Measurements from ENCODE around the gene GLYATL1B.
"Not testable (repeated sequence)": the region's sequence is repeated elsewhere in the genome, so short reads cannot be mapped to it uniquely, and the experiment has no call there.

GLYATL1B gene

GRCh38 chr11:59095972-59096575, 10.0 kb downstream of the GLYATL1B start:
- DNase-seq (ENCODE audit: low read depth in 2 of 2) = not testable (repeated sequence)

GRCh38 chr11:59097113-59097708, 11.1 kb downstream of the GLYATL1B start:
- DNase-seq (ENCODE audit: low read depth in 2 of 2) = peak; percentile 50 to 63

- not testable (repeated sequence) for DNase-seq (ENCODE audit: low read depth in 2 of 2)
Measured at GRCh38 chr11:59097938-59098337, 11.8 kb downstream of the GLYATL1B start.

GRCh38 chr11:59102259-59102765, 16.2 kb downstream of the GLYATL1B start:
- DNase-seq (ENCODE audit: low read depth in 2 of 2) = peak; percentile 55 to 65

DNA sequence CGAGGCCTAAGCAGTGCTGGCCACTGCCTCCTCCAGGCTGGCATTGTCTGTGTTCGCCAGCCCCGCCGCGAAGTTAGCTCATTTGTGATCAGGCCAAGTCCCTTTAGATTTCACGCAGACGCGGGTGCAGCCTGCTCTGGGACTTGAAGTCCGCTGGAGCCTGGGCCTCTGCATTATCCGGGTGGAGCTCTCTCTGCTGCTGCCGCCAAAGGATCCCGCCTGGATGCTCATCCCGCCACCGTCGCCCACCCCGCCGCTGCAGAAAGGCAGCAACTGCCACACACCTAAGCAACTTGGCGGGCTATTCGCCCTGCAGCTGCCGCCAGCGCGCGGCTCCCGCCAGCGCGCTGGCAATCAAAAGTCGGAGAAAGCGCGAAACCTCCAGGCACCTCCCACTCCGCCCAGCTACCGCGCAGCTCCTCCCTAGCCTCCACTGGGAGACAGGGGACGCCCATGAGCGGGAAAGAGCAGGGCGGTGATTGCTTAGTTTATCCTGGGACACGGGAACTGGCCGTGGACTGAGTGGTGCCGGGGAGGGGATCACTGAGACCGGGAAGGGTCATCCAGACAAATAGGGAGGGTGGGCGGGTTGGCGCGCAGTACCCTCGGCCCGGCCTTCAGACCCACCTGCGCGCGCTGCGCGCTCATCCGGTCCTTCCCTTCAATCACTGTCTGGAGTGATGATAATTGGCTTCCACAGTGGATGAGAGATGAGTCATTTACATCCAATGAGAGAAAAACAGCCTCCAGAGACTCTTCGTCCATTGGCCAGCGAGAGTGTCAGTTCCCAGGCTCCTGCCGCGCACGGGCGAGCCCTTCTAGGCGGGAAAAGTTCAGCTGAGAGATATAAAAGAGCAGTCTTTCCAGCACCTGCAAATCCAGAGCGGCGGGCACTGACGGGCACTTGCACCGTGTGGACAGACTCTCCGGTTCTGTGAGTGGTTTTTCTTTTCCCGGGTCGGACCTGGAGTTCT, 20.5 kb downstream of the GLYATL1B start, which contains the start of gene FAM111B:
Gene FAM111B (plus strand): TSS at position 875 of the 974 bp plus-strand sequence. CDS start 2,389 bp downstream, outside the sequence.
- DNase-seq (ENCODE audit: low read depth in 2 of 2) = peak; percentile 51 to 72

DNA sequence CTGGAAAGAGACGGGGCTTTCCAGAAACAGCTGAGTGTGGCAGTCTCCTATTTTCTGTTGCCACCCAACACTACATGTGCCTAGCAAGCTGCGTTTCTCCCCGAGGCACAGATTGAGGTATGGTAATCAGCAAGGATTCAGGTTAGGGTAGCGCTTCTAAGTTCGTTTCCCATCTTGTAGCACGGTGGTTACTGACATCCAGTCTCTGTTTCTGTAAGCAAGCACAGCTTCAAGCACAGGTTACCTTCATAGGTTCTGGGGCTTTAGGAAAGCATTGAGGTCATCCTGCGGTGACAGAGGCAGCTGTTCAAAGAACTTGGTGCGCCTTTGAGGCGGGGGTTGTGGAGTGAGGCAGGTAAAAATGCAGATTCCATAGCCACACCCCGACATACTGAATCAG, 21.6 kb downstream of the GLYATL1B start:
- not testable (repeated sequence) for DNase-seq (ENCODE audit: low read depth in 2 of 2)

DNA sequence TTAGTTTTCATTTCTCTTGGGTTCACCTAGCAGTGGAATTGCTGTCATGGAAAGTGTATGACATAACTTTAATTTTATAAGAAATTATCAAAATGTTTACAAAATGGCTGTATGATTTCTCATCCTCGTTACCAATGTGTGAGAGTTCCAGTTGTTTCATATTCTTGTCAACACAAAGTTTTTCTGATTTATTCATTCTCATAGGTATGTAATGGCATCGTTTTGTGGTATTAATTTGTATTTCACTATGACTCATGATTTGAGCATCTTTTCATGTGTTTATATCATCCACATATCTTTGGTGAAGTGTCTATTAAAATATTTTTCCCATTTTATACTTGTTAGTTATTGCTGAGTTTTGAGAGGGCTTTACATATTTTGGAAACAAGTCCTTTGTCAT, 26.4 kb downstream of the GLYATL1B start:
- DNase-seq (ENCODE audit: low read depth in 2 of 2) = no peak

DNA sequence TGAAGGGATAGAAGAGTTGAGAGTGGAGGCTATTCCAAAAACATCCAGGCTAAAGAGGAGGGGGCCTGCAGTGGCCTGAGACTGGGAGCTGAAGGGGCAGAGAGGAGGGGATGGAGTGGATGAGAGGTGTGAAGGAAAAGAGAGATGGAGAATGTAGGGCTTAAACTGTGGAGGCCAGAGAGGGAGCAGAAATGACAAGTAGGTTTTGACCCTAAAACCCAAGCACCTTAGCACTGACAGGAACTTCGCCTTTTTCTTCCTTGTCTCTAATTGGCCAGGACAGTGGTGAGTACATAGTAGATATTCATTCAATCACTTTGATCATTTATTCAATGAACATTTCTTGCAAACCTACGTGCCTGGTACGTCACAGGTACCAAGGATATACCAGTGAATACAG, 28.2 kb downstream of the GLYATL1B start:
- no peak for DNase-seq (ENCODE audit: low read depth in 2 of 2)

GRCh38 chr11:59115553-59115952, 29.4 kb downstream of the GLYATL1B start:
- no peak for DNase-seq (ENCODE audit: low read depth in 2 of 2)

DNA sequence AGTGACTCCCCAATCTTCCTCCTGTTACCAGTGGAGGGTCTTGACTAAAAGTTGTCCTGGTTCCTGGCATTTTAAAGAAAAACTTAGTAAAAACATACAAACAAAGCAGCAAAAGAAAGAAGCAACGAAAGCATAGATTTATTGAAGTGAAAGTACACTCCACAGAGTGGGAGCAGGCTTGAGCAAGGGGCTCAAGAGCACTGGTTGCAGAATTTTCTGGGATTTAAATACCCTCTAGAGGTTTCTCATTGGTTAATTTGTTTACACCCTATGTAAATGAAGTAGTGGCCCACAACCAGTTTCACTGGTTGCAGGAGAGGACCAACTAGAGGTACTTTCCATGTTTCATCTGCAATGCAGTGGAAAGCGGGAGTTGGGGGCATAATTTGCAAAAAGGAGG, 31.7 kb downstream of the GLYATL1B start:
- no peak for DNase-seq (ENCODE audit: low read depth in 2 of 2)

DNA sequence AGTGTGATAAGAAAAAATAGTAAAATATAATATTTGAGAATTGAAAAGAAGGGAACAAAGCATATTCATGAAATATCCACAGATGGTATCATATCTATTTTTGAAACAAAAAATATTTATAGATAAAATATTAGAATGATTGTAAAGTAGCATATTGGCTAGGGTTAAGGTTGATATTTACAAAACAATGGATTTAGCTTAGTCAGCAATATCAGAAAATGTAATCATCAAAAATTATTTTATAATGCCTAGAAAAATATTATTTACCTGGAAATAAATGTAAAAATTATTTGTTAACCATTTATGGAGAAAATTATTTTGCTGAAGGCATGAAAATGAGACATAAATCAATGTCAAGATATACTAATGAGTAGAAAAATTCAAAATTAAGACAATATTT, 33.7 kb downstream of the GLYATL1B start:
- DNase-seq (ENCODE audit: low read depth in 2 of 2) = no peak

- DNase-seq (ENCODE audit: low read depth in 2 of 2) = peak; percentile 81 to 90
Measured at GRCh38 chr11:59135648-59136461, 49.7 kb downstream of the GLYATL1B start.

DNA sequence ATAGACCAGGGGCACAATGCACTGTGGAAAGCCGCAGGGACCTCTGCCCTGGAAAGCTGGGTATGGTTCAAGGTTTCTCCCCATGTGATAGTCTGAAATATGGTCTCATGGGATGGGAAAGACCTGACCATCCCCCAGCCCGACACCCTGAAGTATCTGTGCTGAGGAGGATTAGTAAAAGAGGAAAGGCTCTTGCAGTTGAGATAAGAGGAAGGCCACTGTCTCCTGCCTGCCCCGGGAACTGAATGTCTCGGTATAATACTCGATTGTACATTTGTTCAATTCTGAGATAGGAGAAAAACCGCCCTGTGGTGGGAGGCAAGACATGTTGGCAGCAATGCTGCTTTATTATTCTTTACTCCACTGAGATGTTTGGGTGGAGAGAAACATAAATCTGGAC, 50.4 kb downstream of the GLYATL1B start:
- DNase-seq (ENCODE audit: low read depth in 2 of 2) = not testable (repeated sequence)

DNA sequence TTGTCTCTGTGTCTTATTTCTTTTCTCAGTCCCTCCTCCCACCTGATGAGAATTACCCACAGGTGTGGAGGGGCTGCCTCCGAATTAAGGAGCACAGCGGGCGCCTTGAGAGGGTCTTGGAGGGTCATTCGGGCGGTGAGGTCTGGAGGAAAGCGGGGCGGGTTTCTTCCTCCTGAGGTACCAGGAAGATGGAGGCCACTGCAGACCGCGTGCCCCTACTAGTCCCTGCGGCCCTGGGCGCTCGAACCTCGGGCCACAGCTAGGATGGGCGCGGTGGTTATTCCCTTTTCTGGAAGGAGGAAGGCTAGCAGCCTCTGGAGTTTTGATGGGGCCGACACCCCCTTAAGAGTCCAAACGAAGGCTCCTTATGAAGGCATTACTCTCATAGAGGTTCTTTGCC, 51.1 kb downstream of the GLYATL1B start:
- DNase-seq (ENCODE audit: low read depth in 2 of 2) = no peak

GRCh38 chr11:59138643-59139042, 52.5 kb downstream of the GLYATL1B start:
- DNase-seq (ENCODE audit: low read depth in 2 of 2) = no peak

GRCh38 chr11:59141191-59141590, 55.1 kb downstream of the GLYATL1B start:
- DNase-seq (ENCODE audit: low read depth in 2 of 2) = no peak

- no peak for DNase-seq (ENCODE audit: low read depth in 2 of 2)
Measured at GRCh38 chr11:59141673-59142460, 55.8 kb downstream of the GLYATL1B start.

DNA sequence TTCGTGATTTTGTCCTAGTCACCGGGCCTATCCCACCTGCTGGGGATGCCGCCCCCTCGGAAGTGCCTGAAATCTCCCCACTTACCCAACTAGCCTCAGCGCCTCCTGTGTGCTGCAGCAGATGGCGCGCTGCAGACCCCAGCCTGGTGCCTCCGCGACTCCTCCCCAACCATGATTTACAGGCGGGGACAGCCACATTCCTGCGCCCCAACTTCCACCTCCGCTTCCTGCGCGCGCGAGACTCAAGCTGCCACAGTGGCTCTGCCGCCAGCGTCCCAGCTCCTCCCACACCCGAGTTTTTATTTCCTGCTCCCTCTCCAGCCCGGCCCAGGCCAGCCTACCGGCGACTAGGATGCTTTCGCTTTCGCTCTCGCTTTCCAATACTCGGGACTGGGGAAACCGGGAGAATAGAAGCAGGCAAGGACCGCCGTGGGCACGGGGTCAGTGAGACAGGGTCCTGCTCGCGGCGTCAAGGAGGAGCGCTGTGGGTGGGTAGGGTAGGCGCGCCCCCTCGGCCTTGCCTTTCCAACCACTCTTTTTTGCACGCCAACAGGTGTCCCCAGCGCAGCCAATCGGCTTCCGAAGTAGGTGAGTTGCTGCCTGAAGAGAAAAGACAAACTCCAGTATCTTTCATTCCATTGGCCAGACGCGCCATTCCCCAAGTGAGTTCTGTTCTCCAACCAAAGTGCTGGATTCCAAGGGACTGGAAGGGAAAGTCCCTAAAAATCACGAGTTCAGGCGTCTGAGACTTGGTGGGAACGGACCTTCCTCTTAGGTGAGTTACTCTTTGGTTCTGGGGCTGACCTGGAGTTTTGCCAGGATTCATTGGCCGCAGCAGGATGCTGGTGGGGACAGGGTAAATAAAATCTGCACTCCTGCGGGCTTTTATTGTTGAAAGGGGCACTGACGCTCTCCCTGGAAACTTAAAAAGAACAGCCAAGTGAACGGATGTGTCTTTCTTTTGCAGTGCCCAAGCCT, 56.7 kb downstream of the GLYATL1B start, which contains the start of gene FAM111A:
Gene FAM111A (plus strand): TSS at position 327 of the 978 bp plus-strand sequence. CDS start 6,017 bp downstream, outside the sequence.
- peak; percentile 64 to 81 for DNase-seq (ENCODE audit: low read depth in 2 of 2)

- DNase-seq (ENCODE audit: low read depth in 2 of 2) = no peak
Measured at GRCh38 chr11:59144096-59144495, 58.0 kb downstream of the GLYATL1B start.
